Activated CD4-positive, alpha-beta T cell treated with anti-CD3 and anti-CD28 coated beads for 4 hours (primary cell): ENCODE results near the gene ZC3H7A.

Experiments used
- DNase-seq, 2 donors: peaks; one replicate each; pipeline ENCODE4 v3.0.0-alpha.2; 2020

Gene ZC3H7A

GRCh38 chr16:11774065-11774626 is 22.9 kb downstream of the ZC3H7A start:
- no peak for DNase-seq

- no peak for DNase-seq
Observed at GRCh38 chr16:11768849-11769248, 28.2 kb downstream of the ZC3H7A start.

GRCh38 chr16:11762431-11762830 is 34.6 kb downstream of the ZC3H7A start:
- DNase-seq, result no peak

- DNase-seq, result no peak
Observed at GRCh38 chr16:11759997-11760396, 37.1 kb downstream of the ZC3H7A start.

- DNase-seq, result no peak
Observed at GRCh38 chr16:11759163-11759834, 37.8 kb downstream of the ZC3H7A start.

GRCh38 chr16:11757671-11758545 is 39.1 kb downstream of the ZC3H7A start:
- no peak for DNase-seq

GRCh38 chr16:11756248-11756647 is 40.8 kb downstream of the ZC3H7A start:
- no peak for DNase-seq

GRCh38 chr16:11755022-11755760 is 41.9 kb downstream of the ZC3H7A start:
- DNase-seq, result no peak

- DNase-seq, result no peak
Observed at GRCh38 chr16:11752856-11753255, 44.2 kb downstream of the ZC3H7A start.

GRCh38 chr16:11750056-11750455 is 47.0 kb downstream of the ZC3H7A start:
- DNase-seq, result no peak

GRCh38 chr16:11748404-11749254 is 48.4 kb downstream of the ZC3H7A start:
- no peak for DNase-seq

- no peak for DNase-seq
Observed at GRCh38 chr16:11747949-11748403, 49.1 kb downstream of the ZC3H7A start.

GRCh38 chr16:11744075-11744470 is 53.0 kb downstream of the ZC3H7A start:
- DNase-seq, result no peak

- peak; percentile 4 to 6 for DNase-seq
Observed at GRCh38 chr16:11743308-11744074, 53.6 kb downstream of the ZC3H7A start.

- DNase-seq, result peak; percentile 98 to 99
Observed at GRCh38 chr16:11742536-11743307, 54.3 kb downstream of the ZC3H7A start, which contains the start of gene TXNDC11. Gene TXNDC11, minus strand, starts transcription at chr16:11742857. Its CDS starts 127 bp downstream, at chr16:11742730.

GRCh38 chr16:11742093-11742535 is 54.9 kb downstream of the ZC3H7A start:
- peak in 1 of 2 donors; percentile 36 for DNase-seq

GRCh38 chr16:11740567-11740966 is 56.5 kb downstream of the ZC3H7A start:
- DNase-seq, result no peak

- no peak for DNase-seq
Observed at GRCh38 chr16:11738742-11739544, 58.1 kb downstream of the ZC3H7A start.

GRCh38 chr16:11737713-11738112 is 59.3 kb downstream of the ZC3H7A start:
- DNase-seq, result no peak
